Vagina (tissue), 2 donors: ENCODE measurements around the gene PLEKHG7.

ENCODE experiments used
- CTCF ChIP-seq, 3 experiments: fragments of 450-650 bp in 2 of 3; fragments of 200-600 bp in 1 of 3; sonication (generic) in 1 of 3; IDR thresholded peaks; one replicate each; pipeline ENCODE4 v1.5.1; 2017 to 2019; ENCODE audit warnings: antibody characterized with exemption in 3 of 3, mild to moderate bottlenecking in 2 of 3, moderate library complexity in 2 of 3
- POLR2A ChIP-seq, 2 donors: fragments of 450-650 bp; IDR thresholded peaks; one replicate each; pipeline ENCODE4 v1.6.1; 2017; ENCODE audit warnings: antibody characterized with exemption in 2 of 2, mild to moderate bottlenecking in 2 of 2, moderate library complexity in 2 of 2
- POLR2AphosphoS5 ChIP-seq, 2 donors: sonication (generic); formaldehyde crosslinking; IDR thresholded peaks; one replicate each; pipeline ENCODE4 v1.9.0; 2017; ENCODE audit warnings: antibody characterized with exemption in 2 of 2, mild to moderate bottlenecking in 2 of 2, low read depth in 1 of 2; ENCODE audit not compliant: insufficient read depth in 1 of 2

GRCh38 chr12:92654929-92655328 lies 47.9 kb upstream of the PLEKHG7 start:
- no peak for TF ChIP-seq CTCF (IDR thresholded peaks at IDR 0.05)
- no peak for TF ChIP-seq POLR2A (IDR thresholded peaks at IDR 0.05)
- TF ChIP-seq POLR2AphosphoS5 (IDR thresholded peaks at IDR 0.05; ENCODE audit: insufficient read depth in 1 of 2, low read depth in 1 of 2) = no peak
